GM23338 (cell line): Measurements from ENCODE around the gene RCCD1.

Experiments used
- CREB1 ChIP-seq: fragments of 250-450 bp; sonication (Bioruptor Pico); IDR thresholded peaks from 2 replicates; pipeline ENCODE4 v1.5.0; 2020; ENCODE audit warnings: low read depth, mild to moderate bottlenecking, moderate library complexity
- CTCF ChIP-seq, 2 experiments: fragments of 200-600 bp in 1 of 2; sonication (generic) in 1 of 2; conservative IDR thresholded peaks; 2 replicates each; pipeline versions ENCODE4 v1.5.1 to v1.6.1; 2016 to 2017; ENCODE audit warnings: antibody characterized with exemption in 2 of 2, low read depth in 2 of 2, mild to moderate bottlenecking in 2 of 2, moderate library complexity in 1 of 2
- EZH2 ChIP-seq: fragments of 200-600 bp; sonication (generic); IDR thresholded peaks from one replicate; pipeline ENCODE4 v1.8.0; 2017; ENCODE audit warnings: antibody characterized with exemption, mild to moderate bottlenecking, low read depth; ENCODE audit not compliant: unreplicated experiment
- JUNB ChIP-seq: IDR thresholded peaks from one replicate; pipeline ENCODE4 v1.6.1; 2016; ENCODE audit warnings: antibody characterized with exemption; ENCODE audit not compliant: unreplicated experiment
- NANOG ChIP-seq: IDR thresholded peaks from 2 replicates; pipeline ENCODE4 v1.6.1; 2016; ENCODE audit warnings: antibody characterized with exemption, borderline replicate concordance
- POLR2AphosphoS5 ChIP-seq: IDR thresholded peaks from 2 replicates; pipeline ENCODE4 v1.6.1; 2016; ENCODE audit warnings: antibody characterized with exemption, low read depth
- ZNF114 ChIP-seq: fragments of 250-450 bp; sonication (Bioruptor Pico); IDR thresholded peaks from 2 replicates; pipeline ENCODE4 v1.5.0; 2020; ENCODE audit warnings: mild to moderate bottlenecking, moderate library complexity
- TF ChIP-seq, protein P1 (sequence below): IDR thresholded peaks from 2 replicates; pipeline ENCODE4 v1.6.1; 2016; ENCODE audit warnings: antibody characterized with exemption

DNA sequence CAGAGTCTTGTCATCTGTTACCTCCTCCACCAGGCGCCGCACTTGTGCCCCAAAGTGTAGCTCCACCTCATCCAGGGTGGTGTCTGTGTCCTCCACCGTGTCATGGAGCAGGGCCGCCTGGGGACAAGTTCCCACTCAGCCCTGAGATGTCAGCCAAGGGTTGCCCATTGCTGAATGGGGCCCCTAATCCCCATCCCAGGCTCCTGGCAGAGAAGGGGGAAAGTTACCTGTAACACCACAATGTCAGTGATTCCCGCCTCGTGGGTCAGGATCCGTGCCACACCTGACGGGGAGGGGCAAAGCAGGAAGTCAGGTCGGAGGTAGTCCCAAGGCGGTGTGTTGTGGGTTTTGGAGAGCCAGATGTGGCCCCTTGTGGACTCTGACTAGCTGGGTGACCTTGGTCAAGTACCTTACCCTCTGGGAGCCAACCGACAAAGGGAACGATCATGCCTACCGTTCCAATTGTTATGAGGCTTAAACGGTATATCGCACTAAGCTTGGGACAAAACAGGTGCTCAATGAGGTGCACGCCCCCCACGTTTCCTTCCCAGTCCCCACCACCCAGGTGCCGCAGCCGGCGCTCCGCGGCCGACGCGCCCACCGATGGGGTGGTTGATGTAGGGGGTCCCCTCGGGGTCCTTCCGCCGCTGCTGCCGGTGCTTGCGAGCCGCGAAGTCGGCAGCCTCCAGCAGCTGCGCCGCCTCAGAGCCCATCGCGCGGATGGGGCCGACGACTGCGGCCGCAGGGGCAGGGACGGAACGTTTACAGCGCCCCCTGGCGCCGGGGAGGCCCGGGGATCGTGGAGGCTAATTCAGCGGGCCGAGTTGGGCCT lies 22.6 kb upstream of the RCCD1 start, which contains the start of gene HDDC3:
- TF ChIP-seq CTCF (conservative IDR thresholded peaks at IDR 0.05; ENCODE audit: low read depth in 2 of 2) = peak; percentile 82 to 89
- TF ChIP-seq, protein P1, sequence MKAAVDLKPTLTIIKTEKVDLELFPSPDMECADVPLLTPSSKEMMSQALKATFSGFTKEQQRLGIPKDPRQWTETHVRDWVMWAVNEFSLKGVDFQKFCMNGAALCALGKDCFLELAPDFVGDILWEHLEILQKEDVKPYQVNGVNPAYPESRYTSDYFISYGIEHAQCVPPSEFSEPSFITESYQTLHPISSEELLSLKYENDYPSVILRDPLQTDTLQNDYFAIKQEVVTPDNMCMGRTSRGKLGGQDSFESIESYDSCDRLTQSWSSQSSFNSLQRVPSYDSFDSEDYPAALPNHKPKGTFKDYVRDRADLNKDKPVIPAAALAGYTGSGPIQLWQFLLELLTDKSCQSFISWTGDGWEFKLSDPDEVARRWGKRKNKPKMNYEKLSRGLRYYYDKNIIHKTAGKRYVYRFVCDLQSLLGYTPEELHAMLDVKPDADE = peak; percentile 41; the same call in 1 of the 2 replicates
- TF ChIP-seq EZH2 = no peak
- peak; percentile 83 for TF ChIP-seq POLR2AphosphoS5
- no peak for TF ChIP-seq ZNF114
- no peak for TF ChIP-seq JUNB
- TF ChIP-seq CREB1 (CRISPR knock-in tag) = peak; percentile 57
- no peak for TF ChIP-seq NANOG
